CD4-positive, alpha-beta T cell (primary cell): Measurements from ENCODE around the gene EGFR. TPM values are rescaled to one million over a fixed set of nuclear protein-coding genes. Genes with fewer than 3 reads are reported as not detected.

Experiments
- ATAC-seq: fragments of 200-7000 bp; cut with Tn5 transposase; one replicate; pipeline ENCODE4 v1.10.0; 2022; ENCODE audit warnings: mild to moderate bottlenecking; ENCODE audit not compliant: poor library complexity
- CTCF ChIA-PET: fragments of 350-600 bp; sonication (Branson Sonifier 250); formaldehyde crosslinking; loops from one replicate; lab custom pipeline; 2021; ENCODE audit warnings: antibody characterized with exemption, inconsistent platforms; lab: Charles Lee
- POLR2A ChIA-PET: fragments of 350-600 bp; sonication (Branson Sonifier 250); formaldehyde crosslinking; loops from one replicate; lab custom pipeline; 2021; ENCODE audit warnings: antibody characterized with exemption, inconsistent platforms; lab: Charles Lee
- DNase-seq, 14 experiments: peaks; one replicate each; pipeline ENCODE4 v3.0.0-alpha.2; 2013 to 2020; ENCODE audit warnings: mixed read lengths in 2 of 14
- H3K27ac ChIP-seq, 2 donors: one replicate each; pipeline versions ENCODE4 v1.5.1 to v1.7.0; 2013; ENCODE audit warnings: low read length in 2 of 2, low read depth in 1 of 2, mild to moderate bottlenecking in 1 of 2
- H3K27me3 ChIP-seq, 2 experiments: 1 replicate in 1 of 2; 2 replicates in 1 of 2; pipeline versions ENCODE4 v1.6.1 to v1.7.0; 2013; ENCODE audit warnings: low read length in 2 of 2, control low read depth in 1 of 2, mild to moderate bottlenecking in 1 of 2, moderate library complexity in 1 of 2; ENCODE audit not compliant: insufficient read depth in 2 of 2, control insufficient read depth in 1 of 2
- H3K36me3 ChIP-seq: one replicate; pipeline ENCODE4 v1.6.1; 2013; ENCODE audit warnings: low read length, control low read depth; ENCODE audit not compliant: insufficient read depth
- H3K4me1 ChIP-seq: one replicate; pipeline ENCODE4 v1.6.1; 2013; ENCODE audit warnings: low read length, control low read depth; ENCODE audit not compliant: insufficient read depth
- H3K4me3 ChIP-seq: one replicate; pipeline ENCODE4 v1.5.1; 2013; ENCODE audit warnings: mild to moderate bottlenecking, low read length, moderate library complexity
- H3K9me3 ChIP-seq, 2 experiments: 1 replicate in 1 of 2; 2 replicates in 1 of 2; pipeline versions ENCODE4 v1.6.1 to v1.7.0; 2013; ENCODE audit warnings: low read length in 2 of 2, mild to moderate bottlenecking in 2 of 2, control low read depth in 1 of 2, moderate library complexity in 1 of 2; ENCODE audit not compliant: control insufficient read depth in 1 of 2, insufficient read depth in 1 of 2
- H3K27ac Mint-ChIP-seq: one replicate; pipeline ENCODE4 v1.8.0; 2020; ENCODE audit warnings: mixed read lengths
- H3K27me3 Mint-ChIP-seq: one replicate; pipeline ENCODE4 v1.8.0; 2021; ENCODE audit warnings: mixed read lengths
- H3K36me3 Mint-ChIP-seq: one replicate; pipeline ENCODE4 v1.8.0; 2021; ENCODE audit warnings: low read depth, mixed read lengths
- H3K4me1 Mint-ChIP-seq: one replicate; pipeline ENCODE4 v1.8.0; 2021; ENCODE audit warnings: low read depth, mixed read lengths
- H3K4me3 Mint-ChIP-seq: one replicate; pipeline ENCODE4 v1.8.0; 2020; ENCODE audit warnings: mild to moderate bottlenecking, mixed read lengths
- H3K9me3 Mint-ChIP-seq: one replicate; pipeline ENCODE4 v1.8.0; 2020; ENCODE audit warnings: mixed read lengths
- CTCF ChIP-seq: fragments of 200-600 bp; IDR thresholded peaks from one replicate; pipeline ENCODE4 v1.8.0; 2022; ENCODE audit warnings: antibody characterized with exemption, mild to moderate bottlenecking
- intact Hi-C, 2 experiments: fragments of 100-400 bp; cut with DNase I in 1 of 2; cut with micrococcal nuclease in 1 of 2; formaldehyde crosslinking; loops; one replicate each; pipeline versions ENCODE4 v1.15.1 to v1.9.0; 2023 to 2025; cut with DNase I, micrococcal nuclease
- total RNA-seq, 174 experiments: library from RNA in 2 of 174; stranded (reverse) in 2 of 174; gene quantifications; one replicate each; pipeline ENCODE4 v1.2.3 and lab custom pipeline; 2021 to 2026

Gene EGFR
- total RNA-seq, 2 experiments from 2014 or later: not detected

GRCh38 chr7:55080000-55080623, 61.3 kb downstream of the EGFR start:
- Histone ChIP-seq H3K4me3 (no peak overlapping the region), H3K27ac (no peak overlapping the region), H3K27me3 (no peaks in the 10 kb centered on the region), H3K36me3 (no peaks in the 10 kb centered on the region), H3K9me3 (peaks cover 0 to 5% of the 10 kb centered on the region in 2 experiments), H3K4me1 (no peaks in the 10 kb centered on the region)
- ATAC-seq (no peak), DNase-seq (no peak)
- Mint-ChIP-seq H3K4me1 (no peaks in the 10 kb centered on the region), H3K9me3 (no peaks in the 10 kb centered on the region), H3K36me3 (no peaks in the 10 kb centered on the region), H3K4me3 (no peak overlapping the region), H3K27ac (no peak overlapping the region), H3K27me3 (no peaks in the 10 kb centered on the region)
- CTCF ChIA-PET: no interaction called here
- no peak for TF ChIP-seq CTCF
- POLR2A ChIA-PET: no interaction called here
- intact Hi-C loops: no loop called here

GRCh38 chr7:55081068-55081467, 62.3 kb downstream of the EGFR start:
- Histone ChIP-seq H3K9me3 (peaks cover 0 to 5% of the 10 kb centered on the region in 2 experiments), H3K27me3 (no peaks in the 10 kb centered on the region), H3K27ac (no peak overlapping the region), H3K4me3 (no peak overlapping the region), H3K36me3 (no peaks in the 10 kb centered on the region), H3K4me1 (no peaks in the 10 kb centered on the region)
- no peak for TF ChIP-seq CTCF
- no peaks in the 10 kb centered on the region for H3K9me3 Mint-ChIP-seq
- CTCF ChIA-PET: no interaction called here
- intact Hi-C loops: no loop called here
- POLR2A ChIA-PET: no interaction called here
- no peaks in the 10 kb centered on the region for H3K36me3 Mint-ChIP-seq
- no peak for ATAC-seq
- H3K27ac Mint-ChIP-seq: no peak overlapping the region
- H3K4me3 Mint-ChIP-seq: no peak overlapping the region
- no peaks in the 10 kb centered on the region for H3K4me1 Mint-ChIP-seq
- no peaks in the 10 kb centered on the region for H3K27me3 Mint-ChIP-seq
- no peak for DNase-seq

GRCh38 chr7:55081472-55082227, 62.8 kb downstream of the EGFR start:
- intact Hi-C loops: no loop called here
- TF ChIP-seq CTCF: no peak
- Mint-ChIP-seq H3K36me3 (no peaks in the 10 kb centered on the region), H3K27ac (no peak overlapping the region), H3K27me3 (no peaks in the 10 kb centered on the region), H3K4me3 (no peak overlapping the region), H3K4me1 (peaks cover 3% of the 10 kb centered on the region), H3K9me3 (no peaks in the 10 kb centered on the region)
- DNase-seq (no peak), ATAC-seq (no peak)
- ChIA-PET CTCF (no interaction called here), POLR2A (no interaction called here)
- peaks cover 0 to 5% of the 10 kb centered on the region in 2 experiments for H3K9me3 ChIP-seq
- H3K4me1 ChIP-seq: peaks cover 3% of the 10 kb centered on the region
- no peaks in the 10 kb centered on the region for H3K27me3 ChIP-seq
- H3K27ac ChIP-seq: no peak overlapping the region
- H3K36me3 ChIP-seq: no peaks in the 10 kb centered on the region
- H3K4me3 ChIP-seq: no peak overlapping the region
